ENCODE data around the gene NRIP1.

DNA sequence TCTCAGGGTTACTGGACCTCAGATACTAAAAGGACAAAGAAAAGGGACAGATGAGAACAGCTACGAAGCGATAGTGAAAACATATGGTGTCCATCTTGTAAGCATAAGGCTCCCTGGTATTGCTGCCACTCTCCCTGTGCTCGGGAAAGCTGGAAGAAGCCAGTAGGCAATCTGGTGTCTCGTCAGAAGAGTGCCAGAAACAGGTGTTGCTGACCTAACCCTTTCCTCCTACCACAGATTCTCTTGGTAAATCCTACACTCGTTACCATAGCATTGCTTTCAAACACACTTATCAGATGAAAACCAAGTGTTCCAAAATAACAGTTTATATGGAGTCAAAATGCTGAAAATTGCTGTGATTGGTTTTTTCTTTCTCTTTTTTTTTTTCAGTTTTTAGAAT lies 146.3 kb downstream of the NRIP1 start:
- TF ChIP-seq CEBPB (IDR thresholded peaks at IDR 0.05), result no peak
- TF ChIP-seq TAF1 (IDR thresholded peaks at IDR 0.05; ENCODE audit: low read depth), result no peak
- TF ChIP-seq, protein P1, sequence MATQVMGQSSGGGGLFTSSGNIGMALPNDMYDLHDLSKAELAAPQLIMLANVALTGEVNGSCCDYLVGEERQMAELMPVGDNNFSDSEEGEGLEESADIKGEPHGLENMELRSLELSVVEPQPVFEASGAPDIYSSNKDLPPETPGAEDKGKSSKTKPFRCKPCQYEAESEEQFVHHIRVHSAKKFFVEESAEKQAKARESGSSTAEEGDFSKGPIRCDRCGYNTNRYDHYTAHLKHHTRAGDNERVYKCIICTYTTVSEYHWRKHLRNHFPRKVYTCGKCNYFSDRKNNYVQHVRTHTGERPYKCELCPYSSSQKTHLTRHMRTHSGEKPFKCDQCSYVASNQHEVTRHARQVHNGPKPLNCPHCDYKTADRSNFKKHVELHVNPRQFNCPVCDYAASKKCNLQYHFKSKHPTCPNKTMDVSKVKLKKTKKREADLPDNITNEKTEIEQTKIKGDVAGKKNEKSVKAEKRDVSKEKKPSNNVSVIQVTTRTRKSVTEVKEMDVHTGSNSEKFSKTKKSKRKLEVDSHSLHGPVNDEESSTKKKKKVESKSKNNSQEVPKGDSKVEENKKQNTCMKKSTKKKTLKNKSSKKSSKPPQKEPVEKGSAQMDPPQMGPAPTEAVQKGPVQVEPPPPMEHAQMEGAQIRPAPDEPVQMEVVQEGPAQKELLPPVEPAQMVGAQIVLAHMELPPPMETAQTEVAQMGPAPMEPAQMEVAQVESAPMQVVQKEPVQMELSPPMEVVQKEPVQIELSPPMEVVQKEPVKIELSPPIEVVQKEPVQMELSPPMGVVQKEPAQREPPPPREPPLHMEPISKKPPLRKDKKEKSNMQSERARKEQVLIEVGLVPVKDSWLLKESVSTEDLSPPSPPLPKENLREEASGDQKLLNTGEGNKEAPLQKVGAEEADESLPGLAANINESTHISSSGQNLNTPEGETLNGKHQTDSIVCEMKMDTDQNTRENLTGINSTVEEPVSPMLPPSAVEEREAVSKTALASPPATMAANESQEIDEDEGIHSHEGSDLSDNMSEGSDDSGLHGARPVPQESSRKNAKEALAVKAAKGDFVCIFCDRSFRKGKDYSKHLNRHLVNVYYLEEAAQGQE (IDR thresholded peaks at IDR 0.05; ENCODE audit: low read depth), result no peak
- no peak for TF ChIP-seq FOXM1 (IDR thresholded peaks at IDR 0.05; ENCODE audit: borderline replicate concordance, low read depth)
- no peak for TF ChIP-seq EP300 (IDR thresholded peaks at IDR 0.05; ENCODE audit: borderline replicate concordance)
- TF ChIP-seq, protein P2, sequence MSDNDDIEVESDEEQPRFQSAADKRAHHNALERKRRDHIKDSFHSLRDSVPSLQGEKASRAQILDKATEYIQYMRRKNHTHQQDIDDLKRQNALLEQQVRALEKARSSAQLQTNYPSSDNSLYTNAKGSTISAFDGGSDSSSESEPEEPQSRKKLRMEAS (IDR thresholded peaks at IDR 0.05), result no peak
